ENCODE measurements around the gene HIVEP1. TPM values are rescaled to one million over a fixed set of nuclear protein-coding genes. Genes with fewer than 3 reads are reported as not detected.
A peak's percentile ranks its signal among the peaks of the same experiment; 100 is the strongest.

The HIVEP1 gene
- total RNA-seq, 1 experiment from 2014 or later: 24.3 TPM

DNA sequence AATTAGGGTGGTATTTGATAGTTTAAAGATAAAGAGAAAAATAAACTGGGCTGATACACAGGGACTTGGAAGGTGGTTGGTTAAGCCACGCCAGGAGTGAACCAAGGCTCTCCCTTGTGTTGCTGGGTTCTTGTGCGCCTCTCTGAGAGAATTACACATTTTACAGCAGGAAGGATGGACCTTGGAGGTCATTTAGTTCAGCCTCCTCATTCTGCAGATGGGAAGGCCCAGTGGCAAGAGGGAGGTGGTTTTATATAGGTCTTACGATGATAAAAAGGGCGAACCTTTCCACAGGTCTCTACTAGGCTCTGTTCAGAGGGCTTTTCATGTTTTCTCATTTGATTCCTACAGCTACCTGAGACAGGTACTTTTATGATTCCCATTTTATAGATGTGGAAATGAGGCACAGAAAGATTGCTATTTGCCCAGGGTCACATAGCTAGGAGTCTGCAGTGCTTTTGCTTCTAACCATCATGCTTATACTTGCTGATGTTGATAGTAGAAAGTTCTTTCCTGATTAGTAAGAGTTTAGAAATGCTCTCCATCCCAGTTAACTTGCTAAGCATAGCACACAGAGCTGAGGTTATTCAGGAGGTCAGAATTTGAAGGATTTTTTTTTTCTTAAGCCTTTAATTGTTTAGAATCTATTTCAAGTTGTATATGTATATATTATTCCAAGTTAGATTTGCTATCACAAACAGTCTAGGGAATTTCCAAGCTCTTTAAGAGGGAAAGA lies 12.8 kb downstream of the HIVEP1 start:
- no peaks in the 10 kb centered on the region; the same call in 1 of the 2 replicates for H3K9me3 Mint-ChIP-seq
- H3K27ac Mint-ChIP-seq: 0 out of 2 replicates have a peak overlapping the region, but pooled peaks have one; percentile 33
- peaks cover 34% of the 10 kb centered on the region for H3K4me1 Mint-ChIP-seq
- H3K27me3 Mint-ChIP-seq (ENCODE audit: low read depth): no peaks in the 10 kb centered on the region
- no peak for ATAC-seq
- ChIA-PET CTCF (no interaction called here), POLR2A (no interaction called here)
- DNase-seq (ENCODE audit: low spot score): no peak
- no peak overlapping the region for H3K4me3 Mint-ChIP-seq
- TF ChIP-seq ETV6 (CRISPR knock-in tag; IDR thresholded peaks at IDR 0.05): no peak
- TF ChIP-seq ZNF263 (CRISPR knock-in tag; IDR thresholded peaks at IDR 0.05; ENCODE audit: low read depth): no peak
- TF ChIP-seq HMGA2 (CRISPR knock-in tag; IDR thresholded peaks at IDR 0.05): no peak
- no peak for TF ChIP-seq ZSCAN18 (CRISPR knock-in tag; IDR thresholded peaks at IDR 0.05)
- no peak for TF ChIP-seq NFATC4 (CRISPR knock-in tag; IDR thresholded peaks at IDR 0.05)
- TF ChIP-seq SOX15 (CRISPR knock-in tag; IDR thresholded peaks at IDR 0.05): no peak
- TF ChIP-seq, protein P1, sequence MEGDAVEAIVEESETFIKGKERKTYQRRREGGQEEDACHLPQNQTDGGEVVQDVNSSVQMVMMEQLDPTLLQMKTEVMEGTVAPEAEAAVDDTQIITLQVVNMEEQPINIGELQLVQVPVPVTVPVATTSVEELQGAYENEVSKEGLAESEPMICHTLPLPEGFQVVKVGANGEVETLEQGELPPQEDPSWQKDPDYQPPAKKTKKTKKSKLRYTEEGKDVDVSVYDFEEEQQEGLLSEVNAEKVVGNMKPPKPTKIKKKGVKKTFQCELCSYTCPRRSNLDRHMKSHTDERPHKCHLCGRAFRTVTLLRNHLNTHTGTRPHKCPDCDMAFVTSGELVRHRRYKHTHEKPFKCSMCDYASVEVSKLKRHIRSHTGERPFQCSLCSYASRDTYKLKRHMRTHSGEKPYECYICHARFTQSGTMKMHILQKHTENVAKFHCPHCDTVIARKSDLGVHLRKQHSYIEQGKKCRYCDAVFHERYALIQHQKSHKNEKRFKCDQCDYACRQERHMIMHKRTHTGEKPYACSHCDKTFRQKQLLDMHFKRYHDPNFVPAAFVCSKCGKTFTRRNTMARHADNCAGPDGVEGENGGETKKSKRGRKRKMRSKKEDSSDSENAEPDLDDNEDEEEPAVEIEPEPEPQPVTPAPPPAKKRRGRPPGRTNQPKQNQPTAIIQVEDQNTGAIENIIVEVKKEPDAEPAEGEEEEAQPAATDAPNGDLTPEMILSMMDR (IDR thresholded peaks at IDR 0.05): no peak
- no peak for TF ChIP-seq NR3C1 (CRISPR knock-in tag; conservative IDR thresholded peaks at IDR 0.05; ENCODE audit: low read depth)
- TF ChIP-seq ZNF396 (CRISPR knock-in tag; IDR thresholded peaks at IDR 0.05; ENCODE audit: borderline replicate concordance): no peak
- no peak for TF ChIP-seq ZNF138 (CRISPR knock-in tag; conservative IDR thresholded peaks at IDR 0.05)
- no peak for TF ChIP-seq HMGXB4 (CRISPR knock-in tag; IDR thresholded peaks at IDR 0.05)
- TF ChIP-seq RELA (CRISPR knock-in tag; IDR thresholded peaks at IDR 0.05; ENCODE audit: borderline replicate concordance): no peak
- TF ChIP-seq FOXJ3 (CRISPR knock-in tag; IDR thresholded peaks at IDR 0.05; ENCODE audit: borderline replicate concordance): no peak
- TF ChIP-seq JAZF1 (CRISPR knock-in tag; IDR thresholded peaks at IDR 0.05): no peak
- TF ChIP-seq MYBL2 (CRISPR knock-in tag; IDR thresholded peaks at IDR 0.05): no peak
- TF ChIP-seq SMAD4 (CRISPR knock-in tag; IDR thresholded peaks at IDR 0.05): no peak
- peaks cover 22% of the 10 kb centered on the region for H3K36me3 Mint-ChIP-seq

DNA sequence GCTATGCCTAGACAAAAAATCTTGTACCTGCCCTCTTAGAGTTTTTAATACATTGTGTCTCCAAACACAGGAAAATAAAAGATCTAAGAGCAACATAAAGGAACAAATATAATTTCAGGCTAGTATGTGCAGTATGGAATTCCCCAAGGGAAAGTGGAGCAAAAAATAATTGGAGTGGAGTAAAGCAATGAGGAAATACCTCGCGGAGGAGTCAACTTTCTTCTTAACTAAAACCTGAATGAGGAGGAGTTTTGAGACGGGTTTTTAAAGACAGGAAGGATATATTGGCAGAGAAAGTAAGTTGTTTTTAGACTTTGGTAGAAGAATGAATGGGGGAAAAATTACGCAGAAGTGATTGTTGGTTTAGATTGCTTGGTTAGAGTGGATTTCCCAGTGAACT lies 14.0 kb downstream of the HIVEP1 start:
- Mint-ChIP-seq H3K4me1 (peaks cover 36% of the 10 kb centered on the region), H3K27me3 (ENCODE audit: low read depth) (no peaks in the 10 kb centered on the region), H3K36me3 (peaks cover 22% of the 10 kb centered on the region), H3K27ac (0 out of 2 replicates have a peak overlapping the region, but pooled peaks have one; percentile 5), H3K4me3 (no peak overlapping the region), H3K9me3 (peaks cover 5% of the 10 kb centered on the region)
- DNase-seq (ENCODE audit: low spot score) (no peak), ATAC-seq (no peak)
- POLR2A ChIA-PET: no interaction called here
- CTCF ChIA-PET: no interaction called here
- TF ChIP-seq, protein P2, sequence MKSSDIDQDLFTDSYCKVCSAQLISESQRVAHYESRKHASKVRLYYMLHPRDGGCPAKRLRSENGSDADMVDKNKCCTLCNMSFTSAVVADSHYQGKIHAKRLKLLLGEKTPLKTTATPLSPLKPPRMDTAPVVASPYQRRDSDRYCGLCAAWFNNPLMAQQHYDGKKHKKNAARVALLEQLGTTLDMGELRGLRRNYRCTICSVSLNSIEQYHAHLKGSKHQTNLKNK (CRISPR knock-in tag; IDR thresholded peaks at IDR 0.05): no peak
- TF ChIP-seq, protein P3, sequence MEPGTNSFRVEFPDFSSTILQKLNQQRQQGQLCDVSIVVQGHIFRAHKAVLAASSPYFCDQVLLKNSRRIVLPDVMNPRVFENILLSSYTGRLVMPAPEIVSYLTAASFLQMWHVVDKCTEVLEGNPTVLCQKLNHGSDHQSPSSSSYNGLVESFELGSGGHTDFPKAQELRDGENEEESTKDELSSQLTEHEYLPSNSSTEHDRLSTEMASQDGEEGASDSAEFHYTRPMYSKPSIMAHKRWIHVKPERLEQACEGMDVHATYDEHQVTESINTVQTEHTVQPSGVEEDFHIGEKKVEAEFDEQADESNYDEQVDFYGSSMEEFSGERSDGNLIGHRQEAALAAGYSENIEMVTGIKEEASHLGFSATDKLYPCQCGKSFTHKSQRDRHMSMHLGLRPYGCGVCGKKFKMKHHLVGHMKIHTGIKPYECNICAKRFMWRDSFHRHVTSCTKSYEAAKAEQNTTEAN (CRISPR knock-in tag; IDR thresholded peaks at IDR 0.05): no peak
- TF ChIP-seq CREB1 (CRISPR knock-in tag; IDR thresholded peaks at IDR 0.05): no peak
- TF ChIP-seq TEAD1 (CRISPR knock-in tag; IDR thresholded peaks at IDR 0.05): no peak
- no peak for TF ChIP-seq JUN (CRISPR knock-in tag; IDR thresholded peaks at IDR 0.05)
- no peak for TF ChIP-seq CDX4 (CRISPR knock-in tag; IDR thresholded peaks at IDR 0.05; ENCODE audit: borderline replicate concordance)
- no peak for TF ChIP-seq TP53 (CRISPR knock-in tag; IDR thresholded peaks at IDR 0.05)
- TF ChIP-seq, protein P4, sequence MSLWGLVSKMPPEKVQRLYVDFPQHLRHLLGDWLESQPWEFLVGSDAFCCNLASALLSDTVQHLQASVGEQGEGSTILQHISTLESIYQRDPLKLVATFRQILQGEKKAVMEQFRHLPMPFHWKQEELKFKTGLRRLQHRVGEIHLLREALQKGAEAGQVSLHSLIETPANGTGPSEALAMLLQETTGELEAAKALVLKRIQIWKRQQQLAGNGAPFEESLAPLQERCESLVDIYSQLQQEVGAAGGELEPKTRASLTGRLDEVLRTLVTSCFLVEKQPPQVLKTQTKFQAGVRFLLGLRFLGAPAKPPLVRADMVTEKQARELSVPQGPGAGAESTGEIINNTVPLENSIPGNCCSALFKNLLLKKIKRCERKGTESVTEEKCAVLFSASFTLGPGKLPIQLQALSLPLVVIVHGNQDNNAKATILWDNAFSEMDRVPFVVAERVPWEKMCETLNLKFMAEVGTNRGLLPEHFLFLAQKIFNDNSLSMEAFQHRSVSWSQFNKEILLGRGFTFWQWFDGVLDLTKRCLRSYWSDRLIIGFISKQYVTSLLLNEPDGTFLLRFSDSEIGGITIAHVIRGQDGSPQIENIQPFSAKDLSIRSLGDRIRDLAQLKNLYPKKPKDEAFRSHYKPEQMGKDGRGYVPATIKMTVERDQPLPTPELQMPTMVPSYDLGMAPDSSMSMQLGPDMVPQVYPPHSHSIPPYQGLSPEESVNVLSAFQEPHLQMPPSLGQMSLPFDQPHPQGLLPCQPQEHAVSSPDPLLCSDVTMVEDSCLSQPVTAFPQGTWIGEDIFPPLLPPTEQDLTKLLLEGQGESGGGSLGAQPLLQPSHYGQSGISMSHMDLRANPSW (CRISPR knock-in tag; conservative IDR thresholded peaks at IDR 0.05; ENCODE audit: low read depth): no peak
- TF ChIP-seq, protein P5, sequence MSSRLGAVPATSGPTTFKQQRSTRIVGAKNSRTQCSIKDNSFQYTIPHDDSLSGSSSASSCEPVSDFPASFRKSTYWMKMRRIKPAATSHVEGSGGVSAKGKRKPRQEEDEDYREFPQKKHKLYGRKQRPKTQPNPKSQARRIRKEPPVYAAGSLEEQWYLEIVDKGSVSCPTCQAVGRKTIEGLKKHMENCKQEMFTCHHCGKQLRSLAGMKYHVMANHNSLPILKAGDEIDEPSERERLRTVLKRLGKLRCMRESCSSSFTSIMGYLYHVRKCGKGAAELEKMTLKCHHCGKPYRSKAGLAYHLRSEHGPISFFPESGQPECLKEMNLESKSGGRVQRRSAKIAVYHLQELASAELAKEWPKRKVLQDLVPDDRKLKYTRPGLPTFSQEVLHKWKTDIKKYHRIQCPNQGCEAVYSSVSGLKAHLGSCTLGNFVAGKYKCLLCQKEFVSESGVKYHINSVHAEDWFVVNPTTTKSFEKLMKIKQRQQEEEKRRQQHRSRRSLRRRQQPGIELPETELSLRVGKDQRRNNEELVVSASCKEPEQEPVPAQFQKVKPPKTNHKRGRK (CRISPR knock-in tag; IDR thresholded peaks at IDR 0.05; ENCODE audit: borderline replicate concordance): no peak

Data from WTC11 (cell line).